K562 (cell line): Measurements from ENCODE around the gene SF3B3. TPM values are rescaled to one million over a fixed set of nuclear protein-coding genes. Genes with fewer than 3 reads are reported as not detected.

Experiments used
- ATF7 ChIP-seq: fragments of 450-650 bp; IDR thresholded peaks from 2 replicates; pipeline ENCODE4 v1.7.1; 2014; ENCODE audit warnings: mild to moderate bottlenecking, moderate library complexity
- CBFA2T3 ChIP-seq: fragments of 450-650 bp; IDR thresholded peaks from 2 replicates; pipeline ENCODE4 v1.6.1; 2017
- E2F3 ChIP-seq: fragments of 250-450 bp; sonication (Bioruptor Pico); IDR thresholded peaks from 2 replicates; pipeline ENCODE4 v1.4.0; 2020; ENCODE audit warnings: mild to moderate bottlenecking
- FOXJ2 ChIP-seq: fragments of 200-800 bp; sonication (Bioruptor generic); IDR thresholded peaks from 2 replicates; pipeline ENCODE4 v1.6.1; 2016; ENCODE audit warnings: missing genetic modification characterization, missing compliant biosample characterization
- HMGXB4 ChIP-seq: sonication (generic); formaldehyde crosslinking; IDR thresholded peaks from 2 replicates; pipeline ENCODE4 v1.8.1; 2023; ENCODE audit warnings: mild to moderate bottlenecking, missing genetic modification reagents
- MBD1 ChIP-seq: fragments of 250-450 bp; sonication (Bioruptor Pico); IDR thresholded peaks from 2 replicates; pipeline ENCODE4 v1.8.0; 2022; ENCODE audit warnings: inconsistent platforms
- MIER1 ChIP-seq: fragments of 450-650 bp; IDR thresholded peaks from 2 replicates; pipeline ENCODE4 v1.6.1; 2016; ENCODE audit warnings: antibody characterized with exemption, mild to moderate bottlenecking, low read depth
- MYBL2 ChIP-seq, 2 experiments: fragments of 450-650 bp in 1 of 2; sonication (generic) in 1 of 2; formaldehyde crosslinking in 1 of 2; IDR thresholded peaks; 2 replicates each; pipeline versions ENCODE4 v1.6.1 to v1.8.1; 2017 to 2022; ENCODE audit warnings: borderline replicate concordance in 1 of 2, inconsistent platforms in 1 of 2, low read depth in 1 of 2, mild to moderate bottlenecking in 1 of 2, missing genetic modification reagents in 1 of 2, moderate library complexity in 1 of 2
- NCOR1 ChIP-seq: fragments of 450-650 bp; IDR thresholded peaks from 2 replicates; pipeline ENCODE4 v1.6.1; 2016; ENCODE audit warnings: mild to moderate bottlenecking, moderate library complexity
- POLR2B ChIP-seq: fragments of 450-650 bp; IDR thresholded peaks from 2 replicates; pipeline ENCODE4 v1.6.1; 2018; ENCODE audit warnings: low read depth; ENCODE audit not compliant: partially characterized antibody
- PTBP1 ChIP-seq: fragments of 200-400 bp; formaldehyde crosslinking; IDR thresholded peaks from 2 replicates; pipeline ENCODE4 v1.6.1; 2017; ENCODE audit warnings: low read depth, low read length
- RBBP5 ChIP-seq: fragments of 200-600 bp; sonication (generic); IDR thresholded peaks from 2 replicates; pipeline ENCODE4 v1.6.1; 2012; ENCODE audit warnings: borderline replicate concordance, mild to moderate bottlenecking, low read length, control low read depth, inconsistent platforms; ENCODE audit not compliant: insufficient read depth, poor library complexity, severe bottlenecking
- RBM15 ChIP-seq: fragments of 200-400 bp; formaldehyde crosslinking; IDR thresholded peaks from 2 replicates; pipeline ENCODE4 v1.6.1; 2018; ENCODE audit warnings: mild to moderate bottlenecking, low read length, moderate library complexity; ENCODE audit not compliant: insufficient read depth
- RBM34 ChIP-seq: fragments of 200-400 bp; formaldehyde crosslinking; IDR thresholded peaks from 2 replicates; pipeline ENCODE4 v1.6.1; 2018; ENCODE audit warnings: low read length, borderline replicate concordance; ENCODE audit not compliant: insufficient read depth
- TAF9B ChIP-seq: fragments of 450-650 bp; IDR thresholded peaks from 2 replicates; pipeline ENCODE4 v1.6.1; 2018; ENCODE audit warnings: mild to moderate bottlenecking; ENCODE audit not compliant: partially characterized antibody
- ZNF146 ChIP-seq: IDR thresholded peaks from one replicate; pipeline ENCODE4 v1.6.1; 2018; ENCODE audit warnings: missing compliant biosample characterization; ENCODE audit not compliant: unreplicated experiment
- ZNF197 ChIP-seq: fragments of 200-800 bp; sonication (Bioruptor generic); IDR thresholded peaks from 2 replicates; pipeline ENCODE4 v1.6.1; 2016; ENCODE audit warnings: low read depth, missing genetic modification characterization, missing compliant biosample characterization
- polyA plus RNA-seq, 8 experiments: library from polyadenylated mRNA; depleted of rRNA in 4 of 8; stranded (reverse) in 5 of 8; unstranded in 3 of 8; fragments of >200 nt; fragmentation: Nextera tagmentation in 2 of 8; fragmentation: Illumina TruSeq in 1 of 8; extraction: Ambion mirVana in 2 of 8; extraction: Trizol in 1 of 8; gene quantifications; 2 replicates each; pipeline versions ENCODE4 v1.2.1 to v1.2.3, GENCODE V29; 2011 to 2014; ENCODE audit warnings: inconsistent platforms in 1 of 8, missing spikeins in 1 of 8
- total RNA-seq, 7 experiments: library from RNA; depleted of rRNA in 6 of 7; stranded (reverse); fragments of >200 nt in 6 of 7; fragmentation: Illumina TruSeq in 2 of 7; extraction: Trizol in 2 of 7; gene quantifications; 2 replicates each; pipeline versions ENCODE4 v1.2.1 to v1.2.3, GENCODE V29; 2011 to 2021; ENCODE audit warnings: low replicate concordance in 1 of 7
- TF ChIP-seq, protein P1 (sequence below): fragments of 250-450 bp; sonication (Bioruptor Pico); IDR thresholded peaks from 2 replicates; pipeline ENCODE4 v1.4.0; 2020; ENCODE audit warnings: mild to moderate bottlenecking, moderate library complexity
- TF ChIP-seq, protein P2 (sequence below), 2 experiments: fragments of 450-650 bp; IDR thresholded peaks; 2 replicates each; pipeline ENCODE4 v1.6.1; 2016

The SF3B3 gene
- total and polyA plus RNA-seq, 9 of the 15 experiments (the other 6 are each of a cell fraction or from before 2014, with no cell fraction given): 98.9 to 546 (median 221) TPM

DNA sequence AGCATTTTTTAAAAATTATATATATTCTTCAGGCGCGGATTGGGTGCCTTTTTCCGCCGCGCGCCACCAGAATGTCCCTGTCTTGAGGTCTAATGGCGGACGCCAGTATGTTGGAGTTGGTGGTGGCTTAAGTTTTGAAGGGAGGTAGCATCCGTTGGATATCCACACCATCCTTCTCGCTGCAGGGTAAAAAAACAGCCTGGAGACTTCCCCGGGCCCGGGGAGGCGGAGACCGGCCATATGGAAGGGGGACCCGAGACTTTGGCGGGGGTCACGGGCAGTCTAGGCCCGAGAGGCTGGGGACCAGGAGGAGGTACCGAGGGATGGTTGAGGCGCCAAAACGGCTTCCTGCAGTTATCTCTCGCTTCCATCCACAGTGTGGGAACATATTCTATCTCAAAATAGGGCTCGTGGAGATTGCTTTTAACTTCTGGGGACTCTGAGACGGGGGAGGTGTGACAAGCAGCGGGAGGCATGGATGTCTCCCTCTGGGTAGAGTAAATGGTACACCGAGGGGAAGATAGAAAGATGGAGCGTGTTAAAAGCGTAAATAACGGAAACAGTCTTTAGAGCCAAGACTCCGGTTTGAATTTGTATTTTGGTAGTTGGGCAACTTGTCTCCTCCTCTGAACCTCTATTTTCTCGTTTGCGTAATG, at the start of gene SF3B3 (continued):
- peak; percentile 92 for TF ChIP-seq RBBP5
- 0 out of 2 replicates have a peak, but pooled peaks have one; percentile 46 for TF ChIP-seq PTBP1
- TF ChIP-seq FOXJ2: 0 out of 2 replicates have a peak, but pooled peaks have one; percentile 28
- no peak for TF ChIP-seq HMGXB4 (CRISPR knock-in tag)
- no peak for TF ChIP-seq RBM15
- TF ChIP-seq MIER1: 0 out of 2 replicates have a peak, but pooled peaks have one; percentile 0
- TF ChIP-seq NCOR1: peak; percentile 27
- 0 out of 2 replicates have a peak, but pooled peaks have one; percentile 17 for TF ChIP-seq E2F3 (CRISPR knock-in tag)
- TF ChIP-seq MBD1: no peak
- peak; percentile 15 for TF ChIP-seq ZNF146 (CRISPR knock-in tag)
- TF ChIP-seq ZNF197 (CRISPR knock-in tag): peak; percentile 27; the same call in 1 of the 2 replicates
- TF ChIP-seq RBM34: no peak
- peak; percentile 100 for TF ChIP-seq TAF9B
- peak; percentile 60; the same call in 1 of the 2 replicates for TF ChIP-seq MYBL2 (IDR thresholded peaks at IDR 0.05; ENCODE audit: low read depth)
- no peak for TF ChIP-seq MYBL2 (CRISPR knock-in tag; IDR thresholded peaks at IDR 0.05; ENCODE audit: borderline replicate concordance)
- TF ChIP-seq, protein P1, sequence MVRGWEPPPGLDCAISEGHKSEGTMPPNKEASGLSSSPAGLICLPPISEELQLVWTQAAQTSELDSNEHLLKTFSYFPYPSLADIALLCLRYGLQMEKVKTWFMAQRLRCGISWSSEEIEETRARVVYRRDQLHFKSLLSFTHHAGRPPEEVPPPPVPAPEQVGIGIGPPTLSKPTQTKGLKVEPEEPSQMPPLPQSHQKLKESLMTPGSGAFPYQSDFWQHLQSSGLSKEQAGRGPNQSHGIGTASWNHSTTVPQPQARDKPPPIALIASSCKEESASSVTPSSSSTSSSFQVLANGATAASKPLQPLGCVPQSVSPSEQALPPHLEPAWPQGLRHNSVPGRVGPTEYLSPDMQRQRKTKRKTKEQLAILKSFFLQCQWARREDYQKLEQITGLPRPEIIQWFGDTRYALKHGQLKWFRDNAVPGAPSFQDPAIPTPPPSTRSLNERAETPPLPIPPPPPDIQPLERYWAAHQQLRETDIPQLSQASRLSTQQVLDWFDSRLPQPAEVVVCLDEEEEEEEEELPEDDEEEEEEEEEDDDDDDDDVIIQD (CRISPR knock-in tag): no peak
- TF ChIP-seq ATF7: peak; percentile 5; the same call in 1 of the 2 replicates
- TF ChIP-seq, protein P2, sequence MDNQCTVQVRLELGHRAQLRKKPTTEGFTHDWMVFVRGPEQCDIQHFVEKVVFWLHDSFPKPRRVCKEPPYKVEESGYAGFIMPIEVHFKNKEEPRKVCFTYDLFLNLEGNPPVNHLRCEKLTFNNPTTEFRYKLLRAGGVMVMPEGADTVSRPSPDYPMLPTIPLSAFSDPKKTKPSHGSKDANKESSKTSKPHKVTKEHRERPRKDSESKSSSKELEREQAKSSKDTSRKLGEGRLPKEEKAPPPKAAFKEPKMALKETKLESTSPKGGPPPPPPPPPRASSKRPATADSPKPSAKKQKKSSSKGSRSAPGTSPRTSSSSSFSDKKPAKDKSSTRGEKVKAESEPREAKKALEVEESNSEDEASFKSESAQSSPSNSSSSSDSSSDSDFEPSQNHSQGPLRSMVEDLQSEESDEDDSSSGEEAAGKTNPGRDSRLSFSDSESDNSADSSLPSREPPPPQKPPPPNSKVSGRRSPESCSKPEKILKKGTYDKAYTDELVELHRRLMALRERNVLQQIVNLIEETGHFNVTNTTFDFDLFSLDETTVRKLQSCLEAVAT (IDR thresholded peaks at IDR 0.05): peak in 1 of 2 experiments; percentile 67; a peak in 1 of 4 replicates
- peak; percentile 25; the same call in 1 of the 2 replicates for TF ChIP-seq CBFA2T3
- TF ChIP-seq POLR2B: peak; percentile 82
